H1 (cell line): ENCODE measurements around the gene PIK3R6. TPM values are rescaled to one million over a fixed set of nuclear protein-coding genes. Genes with fewer than 3 reads are reported as not detected.

Experiments
- CTCF ChIA-PET: fragments of 300-600 bp; sonication (Branson Sonifier 250); formaldehyde crosslinking; loops from one replicate; lab custom pipeline; 2021; ENCODE audit not compliant: partially characterized antibody; lab: Charles Lee
- POLR2A ChIA-PET: fragments of 300-600 bp; sonication (Branson Sonifier 250); formaldehyde crosslinking; loops from one replicate; lab custom pipeline; 2021; ENCODE audit warnings: inconsistent platforms; ENCODE audit not compliant: partially characterized antibody; lab: Charles Lee
- DNase-seq, 2 experiments: peaks; one replicate each; pipeline versions ENCODE4 v3.0.0 to v3.0.0-alpha.2; 2010 to 2022; ENCODE audit warnings: low spot score in 2 of 2, low read depth in 1 of 2, mixed read lengths in 1 of 2
- FAIRE-seq: peaks from 2 replicates; lab custom pipeline; 2011; peaks lifted over from hg19 to GRCh38; lab: Jason Lieb, UNC
- H2AFZ ChIP-seq: 2 replicates; pipeline ENCODE4 v1.8.1; 2012; ENCODE audit warnings: low read length, inconsistent platforms
- H2AK5ac ChIP-seq: 2 replicates; pipeline ENCODE4 v1.6.1; 2013; ENCODE audit warnings: low read depth, low read length
- H2BK120ac ChIP-seq: replicated peaks from 2 replicates; pipeline ENCODE3; 2013; ENCODE audit warnings: low read depth, low read length, inconsistent platforms
- H2BK12ac ChIP-seq: 2 replicates; pipeline ENCODE4 v1.6.1; 2013; ENCODE audit warnings: low read depth, low read length
- H2BK15ac ChIP-seq: 2 replicates; pipeline ENCODE4 v1.6.1; 2013; ENCODE audit warnings: low read length
- H2BK20ac ChIP-seq: 2 replicates; pipeline ENCODE4 v1.6.1; 2013; ENCODE audit warnings: low read length
- H2BK5ac ChIP-seq: 2 replicates; pipeline ENCODE4 v1.6.1; 2013; ENCODE audit warnings: low read depth, low read length
- H3K14ac ChIP-seq: 2 replicates; pipeline ENCODE4 v1.6.1; 2013; ENCODE audit warnings: inconsistent platforms; ENCODE audit not compliant: insufficient read length
- H3K18ac ChIP-seq: 2 replicates; pipeline ENCODE4 v1.6.1; 2013; ENCODE audit warnings: low read length; ENCODE audit errors: extremely low read depth
- H3K23ac ChIP-seq: 2 replicates; pipeline ENCODE4 v1.6.1; 2013; ENCODE audit warnings: inconsistent platforms; ENCODE audit not compliant: insufficient read length
- H3K23me2 ChIP-seq: 2 replicates; pipeline ENCODE4 v1.6.1; 2013; ENCODE audit warnings: low read depth, low read length
- H3K27ac ChIP-seq: 2 replicates; pipeline ENCODE4 v1.6.1; 2011; ENCODE audit warnings: low read depth, low read length, inconsistent platforms
- H3K27me3 ChIP-seq, 4 experiments: replicated peaks in 1 of 4; 1 replicate in 1 of 4; 2 replicates in 3 of 4; pipeline versions ENCODE4 v1.6.1 to v1.8.1; 2011 to 2013; ENCODE audit warnings: low read length in 3 of 4, mild to moderate bottlenecking in 3 of 4, inconsistent platforms in 2 of 4, mixed read lengths in 2 of 4, moderate library complexity in 1 of 4; ENCODE audit not compliant: control insufficient read depth in 3 of 4, insufficient read depth in 3 of 4; ENCODE audit errors: extremely low read depth in 1 of 4
- H3K36me3 ChIP-seq, 4 experiments: 2 replicates each; pipeline versions ENCODE4 v1.6.1 to v1.8.1; 2011 to 2013; ENCODE audit warnings: mild to moderate bottlenecking in 4 of 4, low read length in 3 of 4, moderate library complexity in 2 of 4, control low read depth in 1 of 4, inconsistent platforms in 1 of 4; ENCODE audit not compliant: insufficient read depth in 4 of 4, control insufficient read depth in 2 of 4
- H3K4ac ChIP-seq: replicated peaks from 2 replicates; pipeline ENCODE3; 2013; ENCODE audit warnings: low read length, low read depth, mixed read lengths, inconsistent platforms; ENCODE audit not compliant: insufficient read length
- H3K4me1 ChIP-seq, 4 experiments: replicated peaks in 1 of 4; 1 replicate in 1 of 4; 2 replicates in 3 of 4; pipeline versions ENCODE4 v1.6.1 to v1.8.1; 2011 to 2013; ENCODE audit warnings: low read length in 3 of 4, inconsistent platforms in 2 of 4, mixed read lengths in 1 of 4; ENCODE audit not compliant: insufficient read depth in 4 of 4, control insufficient read depth in 3 of 4
- H3K4me2 ChIP-seq, 2 experiments: 2 replicates each; pipeline versions ENCODE4 v1.6.1 to v1.8.1; 2011 to 2013; ENCODE audit warnings: low read depth in 2 of 2, low read length in 2 of 2, control low read depth in 1 of 2, inconsistent platforms in 1 of 2, mild to moderate bottlenecking in 1 of 2; ENCODE audit not compliant: insufficient read depth in 1 of 2
- H3K4me3 ChIP-seq, 4 experiments: fragments of 200-600, 300-600 bp in 1 of 4; sonication (generic), shearing (Covaris generic), sonication (Bioruptor Twin) in 1 of 4; 2 replicates each; pipeline versions ENCODE4 v1.5.1 to v1.8.1; 2011 to 2016; ENCODE audit warnings: low read length in 4 of 4, low read depth in 3 of 4, control low read depth in 2 of 4, inconsistent platforms in 2 of 4, mild to moderate bottlenecking in 2 of 4, mixed read lengths in 1 of 4, moderate library complexity in 1 of 4; ENCODE audit not compliant: insufficient read depth in 2 of 4; ENCODE audit errors: extremely low read depth in 1 of 4
- H3K56ac ChIP-seq: replicated peaks from 2 replicates; pipeline ENCODE3; 2013; ENCODE audit warnings: low read depth, mild to moderate bottlenecking, mixed read lengths, low read length, inconsistent platforms; ENCODE audit not compliant: insufficient read length
- H3K79me1 ChIP-seq: 2 replicates; pipeline ENCODE4 v1.6.1; 2013; ENCODE audit warnings: low read depth, low read length, control low read depth
- H3K79me2 ChIP-seq, 2 experiments: 2 replicates each; pipeline versions ENCODE4 v1.6.1 to v1.8.1; 2012 to 2013; ENCODE audit warnings: low read length in 2 of 2, mild to moderate bottlenecking in 2 of 2, inconsistent platforms in 1 of 2; ENCODE audit not compliant: insufficient read depth in 2 of 2, control insufficient read depth in 1 of 2
- H3K9ac ChIP-seq, 4 experiments: replicated peaks in 1 of 4; 1 replicate in 1 of 4; 2 replicates in 3 of 4; pipeline versions ENCODE4 v1.6.1 to v1.8.1; 2011 to 2013; ENCODE audit warnings: low read depth in 3 of 4, low read length in 3 of 4, control low read depth in 2 of 4, mild to moderate bottlenecking in 2 of 4, moderate library complexity in 2 of 4, inconsistent platforms in 1 of 4; ENCODE audit errors: extremely low read depth in 1 of 4
- H3K9me3 ChIP-seq, 2 experiments: 2 replicates each; pipeline versions ENCODE4 v1.6.1 to v1.8.1; 2012 to 2013; ENCODE audit warnings: mild to moderate bottlenecking in 2 of 2, moderate library complexity in 2 of 2, control low read depth in 1 of 2, inconsistent platforms in 1 of 2, low read depth in 1 of 2, low read length in 1 of 2, mixed read lengths in 1 of 2; ENCODE audit not compliant: insufficient read depth in 2 of 2
- H4K20me1 ChIP-seq, 2 experiments: replicated peaks in 1 of 2; 2 replicates each; pipeline versions ENCODE3 to v1.8.1; 2011 to 2013; ENCODE audit warnings: inconsistent platforms in 2 of 2, low read length in 2 of 2, mild to moderate bottlenecking in 1 of 2; ENCODE audit not compliant: insufficient read depth in 2 of 2, control insufficient read depth in 1 of 2
- H4K5ac ChIP-seq: 2 replicates; pipeline ENCODE4 v1.6.1; 2013; ENCODE audit warnings: low read length, low read depth, mixed read lengths, inconsistent platforms; ENCODE audit not compliant: insufficient read length
- H4K8ac ChIP-seq: 2 replicates; pipeline ENCODE4 v1.8.0; 2013; ENCODE audit warnings: mild to moderate bottlenecking, moderate library complexity, low read length, inconsistent platforms; ENCODE audit not compliant: insufficient read depth; ENCODE audit errors: extremely low read depth
- H4K91ac ChIP-seq: replicated peaks from 2 replicates; pipeline ENCODE3; 2013; ENCODE audit warnings: low read length, mixed read lengths, inconsistent platforms; ENCODE audit not compliant: insufficient read length
- CHD2 ChIP-seq: IDR thresholded peaks from 2 replicates; pipeline ENCODE4 v1.6.1; 2012; ENCODE audit warnings: low read length, improper control_type of control experiment
- CREB1 ChIP-seq: IDR thresholded peaks from 2 replicates; pipeline ENCODE4 v1.6.1; 2012; ENCODE audit warnings: inconsistent platforms
- JUND ChIP-seq: IDR thresholded peaks from 2 replicates; pipeline ENCODE4 v1.6.1; 2011; ENCODE audit warnings: mild to moderate bottlenecking, improper control_type of control experiment, low read length
- RAD21 ChIP-seq, 2 experiments: IDR thresholded peaks in 1 of 2; conservative IDR thresholded peaks in 1 of 2; 2 replicates each; pipeline ENCODE4 v1.6.1; 2011; ENCODE audit warnings: low read depth in 2 of 2, low read length in 2 of 2, improper control_type of control experiment in 1 of 2, inconsistent platforms in 1 of 2, mild to moderate bottlenecking in 1 of 2, moderate library complexity in 1 of 2
- SIN3A ChIP-seq, 2 experiments: IDR thresholded peaks in 1 of 2; conservative IDR thresholded peaks in 1 of 2; 2 replicates each; pipeline ENCODE4 v1.6.1; 2011 to 2012; ENCODE audit warnings: low read length in 2 of 2, improper control_type of control experiment in 1 of 2, low read depth in 1 of 2, mild to moderate bottlenecking in 1 of 2
- TEAD4 ChIP-seq: IDR thresholded peaks from 2 replicates; pipeline ENCODE4 v1.6.1; 2012; ENCODE audit warnings: low read depth, low read length, inconsistent platforms, mixed read lengths
- WGBS, 2 experiments: shearing (Covaris generic) in 1 of 2; methylation state at CpG; one replicate each; pipeline versions ENCODE4 v1.1.6 to v1.1.7; 2013 to 2015; ENCODE audit warnings: low lambda C conversion rate in 2 of 2, mixed read lengths in 2 of 2, inconsistent platforms in 1 of 2, low coverage in 1 of 2, missing lambda C conversion rate in 1 of 2; ENCODE audit not compliant: insufficient replicate concordance in 2 of 2, insufficient coverage in 1 of 2, insufficient read length in 1 of 2; ENCODE audit errors: extremely low coverage in 1 of 2, missing lambda C conversion rate in 1 of 2; 5-methylcytosine and 5-hydroxymethylcytosine counted together
- polyA plus RNA-seq, 7 experiments: library from polyadenylated mRNA; depleted of rRNA in 3 of 7; stranded (reverse) in 5 of 7; unstranded in 2 of 7; fragments of >200 nt in 5 of 7; fragments of 200-250 nt in 2 of 7; gene quantifications; 1 replicate in 5 of 7; 2 replicates in 1 of 7; 4 replicates in 1 of 7; pipeline versions ENCODE4 v1.2.1 to v1.2.3, GENCODE V29; 2011 to 2013; ENCODE audit warnings: missing spikeins in 2 of 7, mixed read lengths in 2 of 7
- total RNA-seq: library from RNA; stranded (reverse); fragmentation: NEBNext Ultra II Directional; extraction: Animal tissue kit (Norgen Biotek cat#: 25700); gene quantifications from 2 replicates; pipeline ENCODE4 v1.2.1, GENCODE V29; 2021
- TF ChIP-seq, protein P1 (sequence below): IDR thresholded peaks from 2 replicates; pipeline ENCODE4 v1.6.1; 2012; ENCODE audit warnings: inconsistent platforms

The PIK3R6 gene
- total and polyA plus RNA-seq, 2 of the 8 experiments (the other 6 are each of a cell fraction or from before 2014, with no cell fraction given): 0.24 to 1.2 TPM

DNA sequence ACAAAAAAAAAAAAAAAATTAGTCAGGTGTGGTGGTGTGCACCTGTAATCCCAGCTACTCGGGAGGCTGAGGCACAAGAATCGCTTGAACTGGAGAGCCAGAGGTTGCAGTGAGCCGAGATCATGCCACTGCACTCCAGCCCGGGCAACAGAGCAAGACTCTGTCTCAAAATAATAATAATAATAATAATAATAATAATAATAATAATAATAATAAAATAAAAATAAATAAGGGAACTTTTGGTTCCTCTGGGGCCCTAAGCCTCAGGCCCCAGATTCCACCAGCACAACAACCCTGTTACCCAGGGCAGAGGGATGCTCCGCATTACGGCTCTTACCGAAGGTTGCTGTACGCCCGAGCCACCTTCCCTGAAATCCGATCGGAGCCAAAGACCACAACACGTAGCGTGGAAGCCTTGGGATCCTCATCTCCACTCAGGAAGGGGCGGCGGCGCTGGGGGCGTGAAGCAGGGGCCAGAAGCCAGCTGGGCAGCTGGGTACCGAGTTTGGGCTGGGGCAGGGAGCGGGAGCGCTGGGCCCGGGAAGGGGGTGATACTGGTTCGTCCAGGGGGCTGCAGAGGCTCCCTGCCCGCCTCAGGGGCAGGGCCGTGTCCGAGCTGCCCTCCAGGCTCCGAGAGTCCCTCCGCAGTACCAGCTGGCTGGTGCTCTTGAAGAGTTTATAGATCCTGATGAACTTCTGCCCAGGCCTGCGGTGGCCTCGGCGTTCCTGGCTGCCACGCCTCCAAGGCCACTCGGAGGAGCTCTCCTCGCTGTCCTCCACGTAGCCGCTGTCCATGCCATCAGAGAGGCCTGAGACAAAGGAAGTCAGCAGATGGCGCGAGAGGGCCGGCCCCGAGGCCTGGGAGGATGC lies 20.6 kb upstream of the PIK3R6 start:
- no peaks in the 10 kb centered on the region for H3K79me1 ChIP-seq
- H3K27me3 ChIP-seq: no peaks in the 10 kb centered on the region
- H4K20me1 ChIP-seq: no peaks in the 10 kb centered on the region
- 74% methylated on average over 39 of the region's 39 CpGs; no CpG with 5 or more reads in 1 of the 2 experiments for WGBS, 2 experiments
- no peak overlapping the region for H3K9ac ChIP-seq
- H4K91ac ChIP-seq: no peak overlapping the region
- no peak overlapping the region for H3K14ac ChIP-seq
- no peak overlapping the region for H4K5ac ChIP-seq
- no peak overlapping the region for H3K27ac ChIP-seq
- no peak overlapping the region for H3K4me2 ChIP-seq
- 0 out of 2 replicates have a peak overlapping the region, but pooled peaks have one; percentile 38 for H3K18ac ChIP-seq
- no peaks in the 10 kb centered on the region; a peak in 1 of 4 replicates for H3K9me3 ChIP-seq
- H3K56ac ChIP-seq: no peak overlapping the region
- no peaks in the 10 kb centered on the region for H3K23me2 ChIP-seq
- peaks cover 0 to 9% (median 3%) of the 10 kb centered on the region in 4 experiments; a peak in 3 of 7 replicates for H3K4me1 ChIP-seq
- H2BK12ac ChIP-seq: 0 out of 2 replicates have a peak overlapping the region, but pooled peaks have one; percentile 60
- no peak overlapping the region for H2BK5ac ChIP-seq
- POLR2A ChIA-PET: interaction anchor here (0.8 to 1.1 kb wide), 2 partner anchors 13 to 17 kb away, joined by 3 to 4 read pairs; no protein-coding TSS in a partner anchor
- no peak overlapping the region for H2AK5ac ChIP-seq
- DNase-seq (peak in 1 of 2 experiments; percentile 87), FAIRE-seq (no peak)
- CTCF ChIA-PET: interaction anchor here (0.6 to 10.4 kb wide), 42 partner anchors 9 to 634 kb away, joined by 3 to 107 read pairs (median 5); partner anchors contain the start of gene MFSD6L
- no peaks in the 10 kb centered on the region for H3K36me3 ChIP-seq
- no peak overlapping the region; the same call in 1 of the 2 replicates for H4K8ac ChIP-seq
- no peak overlapping the region for H3K23ac ChIP-seq
- H2BK20ac ChIP-seq: no peak overlapping the region; the same call in 1 of the 2 replicates
- peak overlapping the region; percentile 82 for H2AFZ ChIP-seq
- no peaks in the 10 kb centered on the region for H3K79me2 ChIP-seq
- no peak overlapping the region for H3K4ac ChIP-seq
- H2BK15ac ChIP-seq: no peak overlapping the region
- H3K4me3 ChIP-seq: no peak overlapping the region
- no peak overlapping the region for H2BK120ac ChIP-seq
- TF ChIP-seq, protein P1, sequence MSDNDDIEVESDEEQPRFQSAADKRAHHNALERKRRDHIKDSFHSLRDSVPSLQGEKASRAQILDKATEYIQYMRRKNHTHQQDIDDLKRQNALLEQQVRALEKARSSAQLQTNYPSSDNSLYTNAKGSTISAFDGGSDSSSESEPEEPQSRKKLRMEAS: peak; percentile 58; the same call in 1 of the 2 replicates
- TF ChIP-seq CHD2 (0 out of 2 replicates have a peak, but pooled peaks have one; percentile 41), CREB1 (peak; percentile 12; the same call in 1 of the 2 replicates), RAD21 (IDR thresholded peaks at IDR 0.05 in 1 of 2, conservative IDR thresholded peaks at IDR 0.05 in 1 of 2; ENCODE audit: low read depth in 2 of 2, low read length in 2 of 2) (peak; percentile 73 to 82), TEAD4 (no peak), SIN3A (conservative IDR thresholded peaks at IDR 0.05 in 1 of 2, IDR thresholded peaks at IDR 0.05 in 1 of 2; ENCODE audit: low read depth in 1 of 2, low read length in 2 of 2) (0 out of 4 replicates have a peak, but pooled peaks of 1 of the 2 experiments have one; percentile 30), JUND (0 out of 2 replicates have a peak, but pooled peaks have one; percentile 7)
